ENCODE measurements around the gene OR8I2.

DNA sequence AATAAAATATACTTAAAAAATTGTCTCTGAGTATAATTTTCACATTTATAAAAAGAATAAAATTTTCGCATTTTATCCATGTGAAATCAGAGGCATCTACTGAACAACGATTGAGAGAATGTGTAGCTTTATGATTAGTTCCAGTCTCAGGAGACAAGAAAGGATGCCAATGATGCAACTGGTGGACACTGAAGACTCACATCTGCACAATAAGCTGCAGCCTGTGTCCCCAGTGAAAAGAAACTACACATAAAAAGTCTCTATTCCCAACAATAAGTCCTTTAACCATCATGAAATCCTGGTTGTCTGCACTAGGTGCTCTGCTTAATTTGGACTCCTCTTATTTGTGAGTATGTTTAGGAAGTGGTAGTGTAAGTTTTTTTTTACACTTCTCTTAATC lies 43.6 kb upstream of the OR8I2 start:
- TF ChIP-seq, protein P1, sequence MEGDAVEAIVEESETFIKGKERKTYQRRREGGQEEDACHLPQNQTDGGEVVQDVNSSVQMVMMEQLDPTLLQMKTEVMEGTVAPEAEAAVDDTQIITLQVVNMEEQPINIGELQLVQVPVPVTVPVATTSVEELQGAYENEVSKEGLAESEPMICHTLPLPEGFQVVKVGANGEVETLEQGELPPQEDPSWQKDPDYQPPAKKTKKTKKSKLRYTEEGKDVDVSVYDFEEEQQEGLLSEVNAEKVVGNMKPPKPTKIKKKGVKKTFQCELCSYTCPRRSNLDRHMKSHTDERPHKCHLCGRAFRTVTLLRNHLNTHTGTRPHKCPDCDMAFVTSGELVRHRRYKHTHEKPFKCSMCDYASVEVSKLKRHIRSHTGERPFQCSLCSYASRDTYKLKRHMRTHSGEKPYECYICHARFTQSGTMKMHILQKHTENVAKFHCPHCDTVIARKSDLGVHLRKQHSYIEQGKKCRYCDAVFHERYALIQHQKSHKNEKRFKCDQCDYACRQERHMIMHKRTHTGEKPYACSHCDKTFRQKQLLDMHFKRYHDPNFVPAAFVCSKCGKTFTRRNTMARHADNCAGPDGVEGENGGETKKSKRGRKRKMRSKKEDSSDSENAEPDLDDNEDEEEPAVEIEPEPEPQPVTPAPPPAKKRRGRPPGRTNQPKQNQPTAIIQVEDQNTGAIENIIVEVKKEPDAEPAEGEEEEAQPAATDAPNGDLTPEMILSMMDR (IDR thresholded peaks at IDR 0.05): no peak
- TF ChIP-seq POLR2A (IDR thresholded peaks at IDR 0.05) (no peak), EP300 (IDR thresholded peaks at IDR 0.05) (no peak)
